Measurements from ENCODE around the gene G3BP1. TPM values are rescaled to one million over a fixed set of nuclear protein-coding genes. Genes with fewer than 3 reads are reported as not detected.

Gene G3BP1
- total RNA-seq, 1 experiment from 2014 or later: 329 TPM

DNA sequence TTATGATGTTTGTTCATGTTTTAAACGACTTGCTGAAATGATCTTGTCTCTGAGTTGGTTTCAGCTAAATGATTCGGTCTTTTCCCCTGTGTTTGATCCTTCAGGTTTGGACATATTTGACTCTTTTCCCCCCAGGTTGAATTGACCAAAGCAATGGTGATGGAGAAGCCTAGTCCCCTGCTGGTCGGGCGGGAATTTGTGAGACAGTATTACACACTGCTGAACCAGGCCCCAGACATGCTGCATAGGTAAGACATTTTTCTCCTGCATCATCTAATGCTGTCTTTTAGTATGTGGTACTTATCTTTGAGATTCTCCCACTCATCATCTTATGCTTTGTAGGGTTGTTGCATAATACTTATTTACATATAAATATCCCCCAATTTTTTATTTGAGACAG is 14.7 kb downstream of the G3BP1 start:
- no peak overlapping the region for H3K27ac Mint-ChIP-seq (ENCODE audit: unreplicated experiment)
- no peak for DNase-seq
- BruUV-seq (replicated peaks): no TSS peak
- no peaks in the 10 kb centered on the region for H3K9me3 Mint-ChIP-seq (ENCODE audit: unreplicated experiment)
- intact Hi-C loops (cut with micrococcal nuclease; ENCODE audit: unreplicated experiment): no loop called here
- peaks cover 51% of the 10 kb centered on the region for H3K36me3 Mint-ChIP-seq (ENCODE audit: insufficient read depth, unreplicated experiment)
- H3K36me3 ChIP-seq (ENCODE audit: control insufficient read depth, insufficient read depth, low read length): peaks cover 3% of the 10 kb centered on the region; the same call in 1 of the 2 replicates
- H3K27me3 ChIP-seq (replicated peaks; ENCODE audit: control insufficient read depth, insufficient read depth, low read length): no peaks in the 10 kb centered on the region
- H3K4me1 ChIP-seq: peaks cover 22% of the 10 kb centered on the region
- no peaks in the 10 kb centered on the region for H3K27me3 Mint-ChIP-seq (ENCODE audit: insufficient read depth, unreplicated experiment)
- ChIA-PET POLR2A (no interaction called here), CTCF (no interaction called here)
- H3K4me1 Mint-ChIP-seq (ENCODE audit: low read depth, unreplicated experiment): peaks cover 10% of the 10 kb centered on the region
- H3K4me3 Mint-ChIP-seq (ENCODE audit: unreplicated experiment): no peak overlapping the region
- no peak overlapping the region for H3K4me3 ChIP-seq (ENCODE audit: low read depth, low read length)
- no peaks in the 10 kb centered on the region for H3K9me3 ChIP-seq
- TF ChIP-seq, protein P1, sequence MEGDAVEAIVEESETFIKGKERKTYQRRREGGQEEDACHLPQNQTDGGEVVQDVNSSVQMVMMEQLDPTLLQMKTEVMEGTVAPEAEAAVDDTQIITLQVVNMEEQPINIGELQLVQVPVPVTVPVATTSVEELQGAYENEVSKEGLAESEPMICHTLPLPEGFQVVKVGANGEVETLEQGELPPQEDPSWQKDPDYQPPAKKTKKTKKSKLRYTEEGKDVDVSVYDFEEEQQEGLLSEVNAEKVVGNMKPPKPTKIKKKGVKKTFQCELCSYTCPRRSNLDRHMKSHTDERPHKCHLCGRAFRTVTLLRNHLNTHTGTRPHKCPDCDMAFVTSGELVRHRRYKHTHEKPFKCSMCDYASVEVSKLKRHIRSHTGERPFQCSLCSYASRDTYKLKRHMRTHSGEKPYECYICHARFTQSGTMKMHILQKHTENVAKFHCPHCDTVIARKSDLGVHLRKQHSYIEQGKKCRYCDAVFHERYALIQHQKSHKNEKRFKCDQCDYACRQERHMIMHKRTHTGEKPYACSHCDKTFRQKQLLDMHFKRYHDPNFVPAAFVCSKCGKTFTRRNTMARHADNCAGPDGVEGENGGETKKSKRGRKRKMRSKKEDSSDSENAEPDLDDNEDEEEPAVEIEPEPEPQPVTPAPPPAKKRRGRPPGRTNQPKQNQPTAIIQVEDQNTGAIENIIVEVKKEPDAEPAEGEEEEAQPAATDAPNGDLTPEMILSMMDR (IDR thresholded peaks at IDR 0.05; ENCODE audit: insufficient read depth in 1 of 2, low read depth in 1 of 2, low read length in 1 of 2, severe bottlenecking in 1 of 2, unreplicated experiment in 1 of 2): no peak

GRCh38 chr5:151787817-151788216 is 16.1 kb downstream of the G3BP1 start:
- CTCF ChIA-PET: interaction anchor here (0.6 kb wide), 1 partner anchor 11 kb away, joined by 4 read pairs; no protein-coding TSS in a partner anchor
- intact Hi-C loops (cut with micrococcal nuclease; ENCODE audit: unreplicated experiment): no loop called here

GRCh38 chr5:151793358-151793757 is 21.6 kb downstream of the G3BP1 start:
- Histone ChIP-seq H3K27me3 (replicated peaks; ENCODE audit: control insufficient read depth, insufficient read depth, low read length) (no peaks in the 10 kb centered on the region), H3K36me3 (ENCODE audit: control insufficient read depth, insufficient read depth, low read length) (peaks cover 6% of the 10 kb centered on the region), H3K4me1 (no peaks in the 10 kb centered on the region), H3K4me3 (ENCODE audit: low read depth, low read length) (no peak overlapping the region), H3K9me3 (no peaks in the 10 kb centered on the region)
- ChIA-PET CTCF (no interaction called here), POLR2A (no interaction called here)
- H3K27me3 Mint-ChIP-seq (ENCODE audit: insufficient read depth, unreplicated experiment): no peaks in the 10 kb centered on the region
- peaks cover 99% of the 10 kb centered on the region for H3K36me3 Mint-ChIP-seq (ENCODE audit: insufficient read depth, unreplicated experiment)
- intact Hi-C loops (cut with micrococcal nuclease; ENCODE audit: unreplicated experiment): no loop called here
- TF ChIP-seq, protein P1 (IDR thresholded peaks at IDR 0.05; ENCODE audit: insufficient read depth in 1 of 2, low read depth in 1 of 2, low read length in 1 of 2, severe bottlenecking in 1 of 2, unreplicated experiment in 1 of 2): no peak
- H3K27ac Mint-ChIP-seq (ENCODE audit: unreplicated experiment): no peak overlapping the region
- no peaks in the 10 kb centered on the region for H3K9me3 Mint-ChIP-seq (ENCODE audit: unreplicated experiment)
- H3K4me1 Mint-ChIP-seq (ENCODE audit: low read depth, unreplicated experiment): peaks cover 5% of the 10 kb centered on the region
- no peak for DNase-seq
- H3K4me3 Mint-ChIP-seq (ENCODE audit: unreplicated experiment): no peak overlapping the region
- BruUV-seq (replicated peaks): no TSS peak

More at GRCh38 chr5:151787817-151788216, 16.1 kb downstream of the G3BP1 start:
- Histone ChIP-seq H3K4me1 (peaks cover 16% of the 10 kb centered on the region), H3K9me3 (no peaks in the 10 kb centered on the region), H3K36me3 (ENCODE audit: control insufficient read depth, insufficient read depth, low read length) (peaks cover 3% of the 10 kb centered on the region; the same call in 1 of the 2 replicates), H3K4me3 (ENCODE audit: low read depth, low read length) (no peak overlapping the region), H3K27me3 (replicated peaks; ENCODE audit: control insufficient read depth, insufficient read depth, low read length) (no peaks in the 10 kb centered on the region)
- POLR2A ChIA-PET: no interaction called here
- Mint-ChIP-seq H3K27me3 (ENCODE audit: insufficient read depth, unreplicated experiment) (no peaks in the 10 kb centered on the region), H3K27ac (ENCODE audit: unreplicated experiment) (no peak overlapping the region), H3K36me3 (ENCODE audit: insufficient read depth, unreplicated experiment) (peaks cover 64% of the 10 kb centered on the region), H3K4me3 (ENCODE audit: unreplicated experiment) (no peak overlapping the region), H3K4me1 (ENCODE audit: low read depth, unreplicated experiment) (peaks cover 10% of the 10 kb centered on the region), H3K9me3 (ENCODE audit: unreplicated experiment) (no peaks in the 10 kb centered on the region)
- BruUV-seq (replicated peaks): no TSS peak
- TF ChIP-seq, protein P1 (IDR thresholded peaks at IDR 0.05; ENCODE audit: insufficient read depth in 1 of 2, low read depth in 1 of 2, low read length in 1 of 2, severe bottlenecking in 1 of 2, unreplicated experiment in 1 of 2): no peak
- no peak for DNase-seq
